GM21619 (cell line): ENCODE measurements around the gene TDRD15.
"Not testable (repeated sequence)": the region's sequence is repeated elsewhere in the genome, so short reads cannot be mapped to it uniquely, and the experiment has no call there.

Source experiments
- ATAC-seq: cut with Tn5 transposase; IDR thresholded peaks from one replicate; pipeline ENCODE4 v1.9.1; 2021; ENCODE audit not compliant: unreplicated experiment

Gene TDRD15

DNA sequence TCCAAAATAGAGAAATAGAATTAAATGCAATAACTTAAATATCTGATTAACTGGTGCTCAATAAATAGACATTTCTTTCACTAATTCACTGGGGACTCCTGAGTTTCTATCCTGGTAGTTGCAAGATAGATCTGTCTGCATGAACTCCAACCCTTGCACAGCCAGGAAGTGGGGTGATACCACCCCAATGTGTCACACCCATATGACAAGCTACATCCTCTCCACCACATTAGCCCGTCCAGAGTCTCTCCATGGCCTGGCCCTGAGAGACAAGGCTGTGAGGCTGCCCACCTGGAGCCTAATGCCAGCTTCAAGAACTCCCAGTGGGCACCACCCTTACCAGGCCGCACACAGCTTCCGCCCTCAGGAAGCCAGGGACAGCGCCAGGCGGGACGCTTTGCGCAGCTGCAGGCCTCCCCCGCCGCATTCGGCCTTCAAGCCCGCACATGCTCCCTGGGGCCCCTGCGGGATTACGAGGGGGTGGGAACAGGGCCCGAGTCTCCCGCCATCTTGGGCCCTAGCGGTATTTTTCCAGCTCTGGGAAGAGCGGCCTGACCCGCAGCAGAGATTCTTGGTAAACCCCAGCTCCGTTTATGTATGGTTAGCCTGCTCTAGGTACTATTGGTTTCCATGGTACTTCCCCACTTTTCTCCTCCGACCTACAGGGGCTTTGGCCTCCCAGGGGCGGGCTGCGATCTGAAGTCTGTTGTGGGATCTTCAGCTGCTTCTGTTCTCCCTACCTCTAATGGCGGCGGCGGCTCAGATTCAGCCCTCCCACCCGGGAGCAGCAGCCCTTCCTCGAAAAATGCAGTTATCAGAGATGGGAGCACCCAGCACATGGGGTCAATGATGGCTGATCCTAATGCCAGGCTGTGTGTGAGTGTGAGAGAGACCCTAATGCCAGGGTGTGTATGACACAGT lies at the start of gene TDRD15:
TSS of gene TDRD15 (plus strand) at position 496 of the 921 bp plus-strand sequence. CDS start 13,500 bp downstream, outside the sequence.
- ATAC-seq, result no peak

DNA sequence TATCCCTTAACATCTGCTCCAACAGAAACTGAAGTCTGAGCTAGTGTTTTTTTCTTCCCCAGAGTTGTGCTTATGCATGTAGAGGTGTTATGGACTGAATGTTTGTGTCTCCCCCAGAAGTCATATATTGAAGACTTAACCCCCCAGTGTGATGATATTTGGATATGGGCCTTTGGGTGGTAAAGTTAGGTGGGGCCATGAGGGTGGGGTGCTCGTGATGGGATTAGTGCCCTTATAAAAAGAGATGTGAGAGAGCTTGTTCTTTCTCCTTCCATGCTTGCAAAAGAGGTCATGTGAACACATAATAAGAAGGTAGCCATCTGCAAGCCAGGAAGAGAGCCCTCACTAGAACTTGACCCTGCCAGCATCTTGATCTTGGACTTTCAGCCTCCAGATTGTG lies 45.5 kb upstream of the TDRD15 start:
- ATAC-seq, result no peak

DNA sequence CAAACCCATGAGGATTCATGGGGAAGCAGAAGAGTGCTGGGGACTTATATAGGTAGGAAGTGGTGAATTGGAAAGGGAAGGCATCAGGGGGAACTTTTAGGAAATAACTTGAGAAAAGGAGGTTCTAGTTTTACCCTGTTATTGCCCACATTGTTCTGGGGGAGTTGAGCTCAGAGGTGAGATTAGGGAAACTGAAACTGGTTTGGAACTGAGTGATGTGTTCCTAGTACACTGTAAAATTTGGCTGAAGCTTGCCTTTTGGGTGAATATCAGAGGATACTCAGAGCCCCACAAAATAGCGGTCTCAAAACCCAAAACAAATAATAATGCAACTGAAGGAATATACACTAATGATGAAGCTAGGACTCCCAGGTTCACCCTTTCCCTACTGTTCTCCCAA lies 40.3 kb upstream of the TDRD15 start:
- no peak for ATAC-seq

DNA sequence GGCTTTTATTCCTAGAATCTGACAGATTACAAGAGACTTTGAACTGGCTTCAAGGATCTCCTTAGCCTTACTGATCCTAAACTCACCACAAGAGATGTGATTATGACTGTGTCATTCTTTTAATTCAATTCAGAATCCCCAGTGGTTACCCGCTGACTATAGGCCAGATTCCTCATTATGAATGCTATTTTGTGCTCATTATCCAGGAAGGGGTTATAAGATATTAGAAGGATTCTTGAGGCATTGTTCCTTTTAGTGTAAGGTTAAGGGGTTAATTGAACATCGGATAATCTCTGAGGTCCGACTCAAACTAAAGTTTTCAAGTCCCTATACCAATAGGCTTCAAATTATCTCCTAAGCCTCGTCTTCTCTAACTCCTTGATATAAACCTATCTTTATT lies 39.4 kb upstream of the TDRD15 start:
- no peak for ATAC-seq

DNA sequence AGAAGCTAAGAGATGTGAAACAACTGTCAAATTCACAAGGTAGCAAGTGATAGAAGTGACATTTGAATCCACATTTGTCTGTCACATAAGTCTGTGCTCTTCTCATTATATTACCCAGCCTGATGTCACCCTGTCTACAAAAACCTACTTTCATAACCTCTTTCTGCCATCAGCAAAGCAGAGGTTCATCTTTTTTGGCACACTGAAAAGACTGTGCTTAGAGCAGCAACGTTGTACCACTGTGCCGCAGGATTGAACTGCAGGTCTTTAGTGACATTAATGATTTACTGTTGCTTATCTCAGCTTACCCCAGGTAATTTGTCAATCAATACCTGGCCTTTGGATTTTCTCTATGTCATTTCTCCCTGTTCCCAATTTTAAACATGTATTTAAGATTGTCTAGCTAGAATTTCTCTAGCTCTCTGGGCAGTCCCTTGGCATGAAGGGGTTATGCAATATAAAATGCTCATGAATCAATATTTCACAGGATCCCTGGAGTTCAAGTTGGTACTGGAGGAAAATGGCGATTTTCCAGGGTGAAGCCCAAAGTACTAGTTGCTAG lies 31.4 kb upstream of the TDRD15 start:
- ATAC-seq, result no peak

DNA sequence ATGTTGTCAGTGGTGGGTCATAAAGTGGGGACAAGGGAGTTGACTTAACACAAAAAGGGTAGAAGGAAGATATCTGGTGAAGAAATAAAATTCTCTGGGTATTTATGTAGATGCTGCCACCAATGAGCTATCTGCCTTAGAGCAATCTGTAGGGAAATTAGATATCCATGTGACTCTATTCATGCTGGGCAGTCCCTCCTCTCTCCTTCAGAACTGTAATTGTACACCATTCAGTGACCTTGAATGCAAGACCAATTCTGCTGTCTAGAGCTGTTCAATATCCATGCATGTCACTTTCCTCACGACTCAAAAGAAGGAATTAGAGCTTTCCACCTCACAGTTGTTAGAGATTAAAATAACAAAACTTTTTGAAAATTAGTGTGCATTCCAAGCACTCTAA lies 28.6 kb upstream of the TDRD15 start:
- no peak for ATAC-seq

DNA sequence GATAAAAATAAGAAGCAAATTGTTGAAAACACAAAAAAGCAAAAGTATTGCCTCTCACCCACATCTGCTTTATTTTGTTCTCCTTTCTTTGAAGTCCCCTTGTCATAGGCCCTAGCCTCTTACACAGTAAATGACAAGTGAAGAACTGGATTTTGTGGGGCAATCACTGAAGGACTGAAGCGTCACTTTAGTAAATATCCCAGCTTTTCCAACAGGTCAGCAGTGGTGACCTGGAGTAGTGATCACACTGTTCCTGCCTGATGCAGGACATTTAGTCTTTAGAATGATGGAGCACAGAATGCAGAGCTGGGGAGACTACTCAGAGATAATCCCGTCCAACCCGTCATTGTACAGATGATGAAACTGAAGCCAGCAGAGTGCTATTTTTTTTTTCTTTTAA lies 28.1 kb upstream of the TDRD15 start:
- ATAC-seq, result no peak

DNA sequence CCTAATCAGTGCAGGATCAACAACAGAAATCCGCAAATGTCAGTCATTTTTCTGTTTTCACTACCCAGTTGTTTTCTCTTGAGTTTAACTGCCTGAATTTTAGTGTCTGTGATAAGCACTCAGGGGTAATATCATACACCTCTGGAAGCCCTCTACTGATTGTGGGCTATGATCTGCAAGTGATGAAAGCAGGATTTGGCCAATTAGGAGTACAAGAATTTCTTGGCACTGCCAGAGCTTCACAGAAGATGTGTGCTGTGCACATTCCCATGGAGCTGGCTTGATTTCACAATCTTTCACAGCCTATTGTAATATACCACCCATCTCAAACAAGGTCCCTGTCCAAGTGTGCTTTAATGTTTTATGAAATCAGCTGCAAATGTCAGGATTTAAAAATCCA lies 27.3 kb upstream of the TDRD15 start:
- ATAC-seq, result no peak

DNA sequence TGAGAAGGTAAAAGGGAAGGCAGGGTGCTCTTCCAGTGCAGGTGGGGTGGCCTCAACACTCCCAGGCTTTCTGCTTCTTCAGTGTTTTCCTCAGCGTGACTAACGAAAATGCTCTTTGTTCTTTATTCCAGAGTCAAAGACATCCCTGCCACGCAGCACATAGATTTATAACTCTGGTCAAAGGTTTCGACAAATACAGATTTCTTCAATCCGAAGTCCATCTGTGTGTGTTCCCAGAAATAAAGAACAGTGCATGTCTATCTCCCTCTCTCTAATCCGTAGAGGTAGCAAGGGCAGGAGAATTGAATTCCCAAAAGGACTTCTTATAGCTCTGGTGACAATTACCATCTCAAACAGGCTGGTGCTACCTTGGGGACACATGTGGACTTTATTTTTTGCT lies 26.4 kb upstream of the TDRD15 start:
- ATAC-seq, result no peak

DNA sequence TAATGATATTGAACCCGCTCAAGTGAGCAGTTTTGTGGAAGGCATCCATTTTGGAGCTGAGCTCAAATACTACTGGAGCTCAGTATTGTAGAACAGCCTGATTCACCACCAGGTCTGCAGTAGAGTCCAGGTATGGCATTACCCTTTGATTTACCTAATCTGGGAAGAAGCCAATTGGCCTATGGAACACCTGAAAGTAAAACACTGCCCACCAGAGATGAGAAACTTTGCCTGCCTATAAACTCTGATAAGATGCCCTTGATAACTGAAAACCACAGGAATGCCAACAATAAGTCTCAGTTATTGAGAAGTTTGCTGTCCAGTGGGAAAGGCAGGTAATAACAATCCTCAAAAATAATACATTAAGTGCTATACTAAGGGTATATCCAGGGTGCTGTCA lies 25.5 kb upstream of the TDRD15 start:
- ATAC-seq, result no peak

DNA sequence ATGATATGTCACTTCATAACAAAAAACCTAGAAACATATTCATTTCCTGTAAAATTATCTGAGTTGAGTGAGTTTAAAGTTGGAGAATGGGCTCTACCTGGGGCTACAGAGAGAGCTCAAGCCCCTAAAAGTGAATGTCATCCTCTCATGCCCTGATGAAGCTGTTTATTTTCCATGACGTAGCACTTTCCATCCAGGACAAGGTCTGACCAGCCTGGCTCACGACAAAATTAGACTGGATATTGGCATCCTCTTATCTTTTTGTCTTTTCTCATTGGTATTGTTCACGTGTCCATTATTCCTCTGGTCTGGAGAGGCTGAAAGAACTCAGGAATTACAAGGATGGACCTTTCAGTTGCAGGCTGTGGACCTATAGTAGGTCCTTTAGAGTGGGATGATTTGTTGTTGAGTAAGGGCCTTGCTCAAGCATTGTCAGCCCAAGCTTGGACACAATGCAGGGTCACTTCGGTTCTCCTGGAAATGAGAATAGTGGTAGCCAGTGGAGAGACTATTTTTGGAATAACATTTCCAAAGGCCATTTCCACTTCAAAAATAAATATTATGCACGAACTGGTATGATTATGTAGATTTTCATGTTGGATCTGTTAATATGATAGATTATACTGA lies 24.4 kb upstream of the TDRD15 start:
- ATAC-seq, result no peak

DNA sequence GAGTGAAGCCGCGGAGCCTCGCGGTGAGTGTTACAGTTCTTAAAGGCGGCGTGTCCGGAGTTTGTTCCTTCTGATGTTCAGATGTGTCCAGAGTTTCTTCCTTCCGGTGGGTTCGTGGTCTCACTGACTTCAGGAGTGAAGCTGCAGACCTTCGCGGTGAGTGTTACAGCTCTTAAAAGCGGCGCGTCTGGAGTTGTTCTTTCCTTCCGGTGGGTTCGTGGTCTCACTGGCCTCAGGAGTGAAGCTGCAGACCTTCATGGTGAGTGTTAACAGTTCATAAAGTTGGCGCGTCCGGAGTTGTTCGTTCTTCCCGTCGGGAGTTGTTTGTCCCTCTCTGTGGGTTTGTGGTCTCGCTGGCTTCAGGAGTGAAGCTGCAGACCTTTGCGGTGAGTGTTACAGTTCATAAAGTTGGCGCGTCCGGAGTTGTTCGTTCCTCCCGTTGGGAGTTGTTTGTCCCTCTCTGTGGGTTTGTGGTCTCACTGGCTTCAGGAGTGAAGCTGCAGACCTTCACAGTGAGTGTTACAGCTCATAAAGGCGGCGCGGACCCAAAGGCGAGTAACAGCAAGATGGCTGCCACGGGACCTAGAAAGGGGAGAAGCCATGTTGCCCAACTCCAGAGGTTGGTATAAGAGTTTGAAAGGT lies 22.1 kb upstream of the TDRD15 start:
- not testable (repeated sequence) for ATAC-seq

DNA sequence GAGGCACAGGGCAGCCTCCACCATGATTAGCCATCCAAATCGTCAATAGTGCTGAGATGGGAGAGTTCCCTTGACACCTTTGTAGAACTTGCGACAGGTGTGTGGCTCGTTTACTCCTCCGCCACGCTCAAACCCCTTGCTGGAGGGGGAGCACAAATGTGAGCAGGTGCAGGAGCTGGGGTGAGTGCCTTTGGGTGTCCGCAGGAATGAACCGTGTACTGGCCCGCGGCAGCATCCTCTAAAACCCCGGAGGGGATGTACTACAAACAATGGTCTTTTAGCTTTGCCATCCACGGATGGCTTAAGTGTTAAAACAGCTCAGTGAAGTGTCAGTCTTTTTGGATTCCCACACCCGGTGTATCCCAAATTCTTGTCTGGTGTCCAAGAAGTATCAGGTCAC lies 21.4 kb upstream of the TDRD15 start:
- no peak for ATAC-seq

DNA sequence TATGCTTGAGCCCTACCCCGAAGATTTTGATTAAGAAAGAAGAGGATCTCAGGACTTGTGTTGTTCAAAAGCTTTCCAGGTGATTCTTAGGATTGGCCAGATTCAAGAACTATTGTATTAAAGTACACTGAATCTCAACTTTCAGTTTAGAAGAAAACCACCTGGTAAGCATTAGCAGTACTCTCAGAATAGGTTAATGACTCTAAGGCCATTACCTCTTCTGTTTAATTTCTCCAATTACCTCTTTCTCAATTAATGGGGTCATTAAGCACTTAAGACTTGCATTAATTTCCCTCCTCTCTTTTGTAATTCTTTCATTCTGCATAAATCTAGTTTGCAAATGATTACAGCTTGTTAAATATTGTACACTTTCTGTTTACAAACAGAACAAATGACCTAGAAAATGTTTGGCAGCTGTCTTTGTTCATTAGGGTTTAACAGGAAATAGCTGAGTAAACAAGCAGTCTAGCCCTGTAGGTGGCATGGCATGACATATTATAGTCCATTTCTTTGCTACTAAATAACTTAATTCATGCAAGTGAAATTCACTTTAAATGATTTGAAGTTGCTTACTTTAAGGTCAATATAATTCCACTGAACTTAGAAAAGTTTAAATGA lies 20.4 kb upstream of the TDRD15 start:
- ATAC-seq, result no peak

DNA sequence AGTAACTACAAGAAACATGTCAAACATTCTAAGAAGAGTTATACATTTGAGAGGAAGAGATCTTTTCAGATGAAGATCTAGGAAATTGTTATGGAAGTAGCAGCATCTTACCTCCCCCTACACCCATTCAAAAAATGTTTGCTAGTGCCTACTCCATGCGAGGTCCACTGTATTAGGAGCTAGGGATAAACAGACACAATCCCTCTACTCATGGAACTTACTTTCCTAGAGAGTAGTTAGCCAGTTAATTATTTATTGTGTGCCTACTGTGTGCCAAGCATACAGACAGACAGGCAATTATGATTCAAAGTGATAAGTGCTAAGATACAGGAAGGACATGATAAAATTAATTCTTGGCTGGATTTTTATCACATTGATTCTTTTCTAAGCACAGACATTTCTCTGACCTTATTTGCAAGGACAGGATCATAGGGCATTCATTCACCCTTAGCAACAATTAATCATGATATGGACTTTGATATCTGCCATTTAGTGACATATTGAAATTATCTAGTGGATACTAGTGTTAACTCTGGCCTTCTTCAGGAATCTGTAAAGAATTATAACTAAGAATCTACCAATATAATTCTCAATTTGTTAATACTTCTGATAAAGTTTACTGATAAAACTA lies 19.6 kb upstream of the TDRD15 start:
- ATAC-seq, result no peak

DNA sequence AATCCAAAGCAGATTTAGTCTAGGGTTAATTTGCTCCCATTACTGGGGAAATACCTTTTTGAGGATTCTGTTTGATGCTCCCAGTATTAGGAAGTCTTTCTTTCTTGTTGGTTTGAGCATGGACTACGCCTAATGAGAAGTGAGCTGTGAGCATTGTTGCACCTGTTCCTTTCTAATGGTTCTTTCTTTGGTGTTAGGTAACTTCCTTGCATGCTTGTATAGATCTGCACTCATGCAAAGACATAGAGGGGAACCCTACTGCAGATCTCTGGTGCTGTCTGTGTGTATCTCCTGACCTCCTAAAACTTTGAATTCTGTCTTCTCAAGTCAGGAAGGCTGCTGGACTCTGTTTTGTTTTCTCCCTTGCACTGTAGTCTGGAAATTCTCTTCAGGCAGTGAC lies 12.8 kb upstream of the TDRD15 start:
- no peak for ATAC-seq

DNA sequence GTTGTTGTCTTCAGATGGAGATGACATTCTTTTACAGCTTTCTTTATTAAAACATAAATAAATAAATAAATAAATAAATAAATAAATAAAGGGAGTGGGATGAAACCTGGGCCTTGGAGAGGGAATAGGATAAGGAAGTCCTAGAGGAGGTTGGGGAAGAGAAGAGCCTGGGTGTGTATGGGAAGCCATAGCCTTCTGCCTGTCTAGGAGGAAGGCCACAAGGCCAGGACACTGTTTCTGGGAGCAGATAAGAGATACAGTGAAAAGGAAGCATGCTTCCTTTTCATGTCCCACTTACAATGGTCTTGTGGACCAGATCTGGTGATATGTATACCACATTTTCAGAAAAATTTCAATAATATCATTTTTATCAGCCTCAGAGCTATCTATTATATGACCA lies 6.1 kb upstream of the TDRD15 start:
- ATAC-seq, result no peak

DNA sequence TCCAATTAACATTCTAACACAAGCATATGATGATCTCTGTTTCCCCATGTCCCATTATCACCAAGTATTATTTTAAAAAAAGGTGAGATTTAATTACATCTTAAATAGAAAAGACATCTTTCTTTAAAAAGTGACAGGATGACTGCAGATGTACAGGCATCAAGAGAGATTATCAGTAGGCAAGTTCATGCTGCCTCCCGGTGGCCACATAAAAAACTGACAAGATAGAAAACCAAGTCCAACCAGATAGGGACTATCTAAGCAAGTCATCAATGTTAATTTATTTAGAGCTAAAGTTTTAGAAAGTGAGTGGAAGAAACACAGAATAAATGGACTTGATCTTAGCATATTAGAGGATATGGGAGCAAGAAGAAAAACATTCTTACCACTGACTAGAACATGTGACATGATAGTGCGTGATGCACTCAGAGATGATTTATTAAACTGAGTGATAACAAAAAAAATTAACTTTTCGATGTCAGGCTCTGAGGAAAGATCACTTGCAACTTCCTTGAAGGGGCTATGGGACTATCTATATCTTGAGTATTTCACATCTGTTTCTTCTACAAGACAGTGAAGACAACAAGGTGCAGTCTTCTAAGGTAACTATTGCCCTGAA lies 5.4 kb upstream of the TDRD15 start:
- peak; percentile 57 for ATAC-seq

DNA sequence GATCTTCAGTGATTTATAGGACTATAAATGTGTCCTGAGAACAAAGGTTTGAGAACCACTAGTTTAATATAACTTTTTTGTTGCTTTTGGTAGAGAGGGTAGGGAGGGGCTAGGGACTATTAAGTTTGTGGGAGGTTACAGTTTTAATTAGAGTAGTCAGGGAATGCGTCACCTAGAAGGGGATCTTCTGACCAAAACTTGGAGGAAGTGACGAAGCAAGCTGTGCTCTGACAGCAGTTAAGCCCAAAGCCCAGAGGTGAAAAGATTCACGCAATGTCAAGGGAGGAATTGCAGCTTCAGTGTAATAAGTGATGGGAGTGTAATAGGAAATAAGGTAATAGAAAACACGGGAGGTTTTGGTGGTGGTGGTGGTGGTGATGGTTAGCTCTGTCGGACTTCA lies 8.1 kb downstream of the TDRD15 start:
- no peak for ATAC-seq

DNA sequence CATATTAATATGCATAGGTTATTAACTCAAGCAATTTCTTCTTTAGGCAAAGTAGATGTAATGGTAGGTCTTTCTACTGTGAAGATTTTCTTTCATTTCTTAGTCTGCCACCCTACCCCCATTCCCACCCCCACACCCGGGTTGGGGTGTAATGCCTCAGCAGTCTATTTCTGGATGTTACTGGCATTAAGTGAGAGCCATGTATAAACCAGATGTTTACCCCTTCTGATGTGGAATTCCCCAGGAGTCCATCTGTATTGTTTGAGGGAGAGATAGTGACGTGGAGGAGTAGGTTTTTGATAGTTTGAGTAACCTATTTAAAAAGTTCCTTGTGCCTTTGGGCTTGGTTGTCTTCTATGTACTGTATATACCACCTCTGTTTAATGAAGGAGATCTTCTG lies 11.8 kb downstream of the TDRD15 start:
- no peak for ATAC-seq
